Measurements from ENCODE around the gene COMMD9. TPM values are rescaled to one million over a fixed set of nuclear protein-coding genes. Genes with fewer than 3 reads are reported as not detected.
"Not testable (repeated sequence)": the region's sequence is repeated elsewhere in the genome, so short reads cannot be mapped to it uniquely, and the experiment has no call there.

The COMMD9 gene
- polyA plus RNA-seq: 10 to 100 TPM; 22.2 to 45.5 (median 40.8) TPM

DNA sequence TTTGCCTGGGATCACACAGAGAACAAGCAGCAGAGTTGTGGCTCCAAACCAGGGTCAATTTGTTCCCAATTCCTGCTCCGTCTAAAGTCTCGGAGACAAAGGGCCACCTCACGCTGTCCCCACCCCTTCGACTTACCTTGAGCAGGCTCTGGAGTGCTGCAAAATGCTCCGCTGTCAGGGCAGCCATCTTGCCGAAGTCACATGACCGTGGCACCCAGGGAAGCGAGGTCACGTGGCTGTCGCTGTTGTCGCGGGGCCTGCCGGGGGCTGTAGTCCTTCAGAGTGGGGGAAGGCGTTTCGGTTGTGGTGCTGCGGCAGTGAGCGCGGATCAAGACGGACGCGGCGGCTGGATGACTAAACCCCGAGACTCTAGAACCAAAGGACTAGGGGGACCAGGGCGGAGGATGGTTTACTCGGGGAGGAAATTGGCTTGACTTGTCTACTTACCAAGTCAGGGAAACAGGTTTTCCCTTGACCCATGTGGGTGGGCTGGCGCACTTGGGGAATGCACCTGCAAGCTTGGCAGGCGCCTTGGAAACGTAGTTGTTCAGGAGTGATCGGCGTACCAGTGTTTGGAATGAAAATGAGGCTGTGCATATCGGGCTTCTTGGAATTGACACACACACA, at the start of gene COMMD9:
COMMD9 (minus strand) TSS at position 199 of the 627 bp plus-strand sequence; CDS start at position 187, 12 bp downstream.
- WGBS, 3 donors: 1% methylated on average over 31 of the region's 31 CpGs
- no peak within 1 kb of the TSS for H3K27ac ChIP-seq (ENCODE audit: low read depth, low read length)

DNA sequence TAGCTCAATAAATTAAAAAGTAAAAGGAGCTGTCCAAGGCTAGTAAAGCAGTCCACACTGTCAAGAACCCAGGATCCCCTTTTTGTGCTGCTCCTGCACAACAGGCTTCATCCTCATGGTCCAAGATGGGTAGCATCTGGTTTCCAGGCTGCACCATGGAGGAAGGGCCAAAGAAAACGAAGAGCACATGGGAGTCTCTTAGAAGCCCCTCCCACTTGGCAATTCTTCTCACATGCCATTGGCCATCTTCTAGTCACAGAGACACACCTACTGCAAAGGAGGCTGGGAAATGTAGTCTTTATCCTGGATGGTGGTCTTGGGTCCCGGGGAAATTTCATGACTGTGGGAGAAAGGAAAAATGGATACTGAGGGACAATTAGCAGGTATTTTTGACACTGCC, 44.7 kb upstream of the COMMD9 start:
- no peak overlapping the region for H3K27ac ChIP-seq (ENCODE audit: low read depth, low read length)
- WGBS, 3 donors: 57 to 87% (median 72%) methylated on average over 2 of the region's 2 CpGs

DNA sequence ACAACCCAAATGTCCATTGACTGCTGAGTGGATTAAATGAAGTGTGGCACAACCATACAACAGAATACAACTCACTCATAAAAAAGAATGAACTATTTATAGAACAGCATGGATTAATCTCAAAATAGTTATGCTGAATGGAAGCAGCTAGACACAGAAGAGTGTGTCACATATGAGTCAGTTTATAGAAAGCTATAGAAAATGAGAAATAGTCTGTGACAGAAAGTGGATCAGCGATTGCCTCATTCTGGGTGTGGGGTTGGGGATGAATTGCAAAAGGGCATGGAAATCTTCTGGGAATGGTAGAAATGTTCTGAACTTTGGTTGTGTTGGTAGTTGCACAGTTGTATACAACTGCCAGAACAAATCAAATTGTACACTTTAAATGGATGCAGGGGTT, 44.2 kb upstream of the COMMD9 start:
- 88 to 95% (median 93%) methylated on average over 1 of the region's 1 CpG for WGBS, 3 donors
- H3K27ac ChIP-seq (ENCODE audit: low read depth, low read length): no peak overlapping the region

DNA sequence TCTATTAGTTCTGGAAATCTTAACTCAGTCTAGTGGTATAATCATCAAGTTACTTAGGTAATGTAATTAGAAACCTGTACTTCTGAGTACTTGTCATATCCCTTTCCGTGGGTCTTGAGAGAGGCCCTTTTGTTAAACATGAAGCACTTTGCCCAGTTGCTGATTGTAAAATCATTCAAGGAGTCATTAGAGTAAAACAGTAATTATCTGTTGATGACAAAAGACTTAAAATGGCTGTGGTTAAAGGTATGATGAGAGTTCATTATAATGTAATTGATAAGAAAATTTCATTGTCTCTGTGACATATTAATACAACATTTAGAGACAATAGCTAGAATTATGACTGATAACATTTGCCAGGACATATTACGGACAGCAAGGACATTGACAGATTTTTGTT, 41.2 kb upstream of the COMMD9 start:
- H3K27ac ChIP-seq (ENCODE audit: low read depth, low read length): no peak overlapping the region
- WGBS, 3 donors: 88 to 97% (median 90%) methylated on average over 2 of the region's 2 CpGs

DNA sequence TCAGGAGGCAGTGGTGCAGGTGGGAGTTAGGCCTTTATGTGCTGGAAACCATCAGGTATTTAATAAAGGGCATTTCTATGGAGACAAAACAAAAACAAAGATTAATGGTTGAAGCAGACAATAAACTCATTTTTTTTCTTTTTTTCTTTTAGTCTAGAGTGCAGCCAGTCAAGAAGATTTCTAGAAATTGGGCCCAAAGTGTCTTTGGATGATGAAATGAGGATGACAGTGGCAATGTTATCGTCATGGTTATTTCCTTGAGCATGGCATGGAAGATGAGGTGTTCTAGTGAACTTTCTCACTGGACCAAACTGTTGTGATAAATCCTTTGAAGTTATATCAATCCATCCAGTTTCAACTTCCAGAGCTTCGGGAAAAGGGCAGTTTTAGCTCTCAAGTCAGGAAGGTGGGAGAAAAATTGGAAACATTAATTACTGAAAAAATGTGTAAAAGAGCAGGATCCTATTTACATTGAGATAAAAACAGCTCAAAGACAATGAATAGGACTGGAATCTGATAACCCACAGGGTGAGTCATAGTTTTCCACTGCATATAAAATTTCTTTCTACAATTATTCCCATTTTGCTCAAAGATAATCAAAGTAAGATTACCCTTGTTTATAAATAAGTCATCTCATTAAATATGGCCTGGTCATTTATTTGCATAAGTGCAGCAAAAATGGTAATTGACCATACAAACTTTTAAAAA, 39.9 kb upstream of the COMMD9 start:
- H3K27ac ChIP-seq (ENCODE audit: low read depth, low read length): no peak overlapping the region
- WGBS, 3 donors: 56 to 79% (median 79%) methylated on average over 2 of the region's 2 CpGs

DNA sequence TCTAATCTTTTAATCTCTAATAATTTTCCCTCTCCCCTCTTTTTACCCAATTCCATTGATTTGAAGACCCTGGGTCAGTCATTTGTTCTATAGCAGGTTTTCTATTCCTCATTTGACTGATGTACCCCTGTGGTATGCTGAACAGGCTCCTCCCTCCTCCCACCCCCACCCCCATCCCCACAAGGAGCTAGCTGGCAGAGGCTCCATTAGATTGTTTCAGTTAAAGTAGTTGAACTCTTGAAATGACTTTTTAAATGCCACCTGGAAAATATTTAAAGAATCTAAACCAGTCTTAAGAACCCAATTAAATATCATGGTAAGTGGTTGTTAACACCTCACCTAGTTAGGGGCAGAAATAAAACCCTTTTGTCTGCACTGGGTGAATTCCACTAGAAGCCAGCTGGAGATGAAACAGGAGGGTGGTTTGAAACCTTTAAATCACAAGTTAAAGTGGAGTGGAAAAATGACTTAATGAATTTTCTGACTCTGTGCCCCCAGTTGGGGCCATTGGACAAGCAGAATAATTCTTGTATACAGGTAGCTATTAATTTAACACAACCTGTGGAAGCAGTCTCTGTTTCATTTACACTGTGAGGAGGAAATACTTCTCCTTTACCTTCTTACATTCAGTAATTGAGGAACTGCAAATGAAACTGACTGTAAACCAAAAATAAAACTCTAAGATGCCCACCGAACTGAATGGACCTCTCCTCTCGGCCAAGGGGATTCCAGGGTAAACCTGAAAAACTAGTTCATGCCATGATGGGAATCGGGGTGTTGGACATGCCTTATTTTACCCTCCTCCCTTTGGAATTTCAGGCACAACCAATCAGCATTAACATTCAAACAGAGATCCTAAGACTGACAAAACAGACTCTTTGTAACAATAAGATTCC, 37.5 kb upstream of the COMMD9 start:
- 42 to 67% (median 56%) methylated on average over 3 of the region's 3 CpGs for WGBS, 3 donors
- no peak overlapping the region for H3K27ac ChIP-seq (ENCODE audit: low read depth, low read length)

DNA sequence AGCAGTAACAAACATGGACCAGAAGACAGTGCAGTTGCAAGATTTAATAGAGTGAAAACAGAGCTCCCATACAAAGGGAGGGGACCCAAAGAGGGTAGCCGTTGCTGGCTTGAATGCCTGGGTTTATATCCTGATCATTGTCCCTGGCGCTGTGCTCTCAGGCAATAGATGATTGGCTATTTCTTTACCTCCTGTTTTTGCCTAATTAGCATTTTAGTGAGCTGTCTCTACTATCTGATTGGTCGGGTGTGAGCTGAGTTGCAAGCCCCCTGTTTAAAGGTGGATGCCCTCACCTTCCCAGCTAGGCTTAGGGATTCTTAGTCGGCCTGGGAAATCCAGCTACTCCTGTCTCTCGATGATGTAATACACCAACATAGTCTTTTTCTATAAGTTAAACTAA, 36.2 kb upstream of the COMMD9 start:
- 76 to 87% (median 87%) methylated on average over 5 of the region's 5 CpGs for WGBS, 3 donors
- not testable (repeated sequence) for H3K27ac ChIP-seq (ENCODE audit: low read depth, low read length)

DNA sequence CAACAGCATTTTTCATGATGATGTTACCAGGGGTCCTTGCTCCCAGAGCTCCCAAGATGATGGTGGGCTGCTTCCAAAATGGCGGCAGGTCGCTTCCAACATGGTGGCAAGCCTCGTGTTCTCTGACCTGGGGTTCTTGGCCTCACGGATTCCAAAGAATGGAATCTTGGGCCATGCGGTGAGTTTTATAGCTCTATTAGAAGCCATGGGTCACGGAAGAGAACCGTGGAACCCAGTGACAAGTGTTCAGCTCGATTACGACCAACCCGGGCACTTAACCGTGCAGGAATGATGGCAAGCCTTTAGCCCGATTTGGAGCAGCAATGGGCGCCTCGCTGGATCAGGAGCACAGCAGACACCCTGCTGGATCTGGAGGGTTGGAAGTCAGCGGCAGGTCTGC, 35.7 kb upstream of the COMMD9 start:
- not testable (repeated sequence) for H3K27ac ChIP-seq (ENCODE audit: low read depth, low read length)
- 91 to 97% (median 94%) methylated on average over 15 of the region's 15 CpGs for WGBS, 3 donors

DNA sequence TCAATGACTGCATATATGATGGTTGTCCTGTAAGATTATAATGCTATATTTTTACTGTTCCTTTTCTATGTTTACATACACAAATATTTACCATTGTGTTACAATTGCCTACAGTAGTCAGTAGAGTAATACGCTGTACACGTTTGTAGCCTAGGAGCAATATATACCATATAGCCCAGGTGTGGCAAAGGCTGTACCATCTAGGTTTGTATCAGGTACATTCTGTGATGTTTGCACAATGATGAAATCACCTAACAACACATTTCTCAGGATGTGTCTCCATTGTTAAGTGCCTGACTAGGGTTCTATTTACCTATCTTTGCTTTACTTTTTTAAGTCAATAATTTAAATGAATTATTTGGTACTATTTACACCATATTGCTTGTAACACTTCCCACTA, 28.8 kb upstream of the COMMD9 start:
- WGBS, 3 donors: 19 to 57% (median 39%) methylated on average over 2 of the region's 2 CpGs
- no peak overlapping the region for H3K27ac ChIP-seq (ENCODE audit: low read depth, low read length)

DNA sequence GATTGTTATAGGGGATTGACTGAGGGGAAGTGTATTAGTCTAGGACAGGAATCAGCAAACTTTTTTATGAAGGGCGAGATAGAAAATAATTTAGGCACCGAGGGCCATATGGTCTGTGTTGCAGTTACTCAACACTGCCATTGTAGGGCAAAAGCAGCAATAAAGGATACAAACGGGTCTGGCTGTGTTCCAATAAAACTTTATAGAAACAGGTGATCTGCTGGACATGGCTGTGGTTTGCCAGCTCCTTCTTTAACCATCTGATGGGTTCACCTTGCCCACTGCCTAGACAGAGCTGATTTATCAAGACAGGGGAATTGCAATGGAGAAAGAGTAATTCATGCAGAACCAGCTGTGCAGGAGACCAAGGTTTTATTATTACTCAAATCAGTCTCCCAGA, 26.8 kb upstream of the COMMD9 start:
- 60 to 80% (median 69%) methylated on average over 3 of the region's 3 CpGs for WGBS, 3 donors

DNA sequence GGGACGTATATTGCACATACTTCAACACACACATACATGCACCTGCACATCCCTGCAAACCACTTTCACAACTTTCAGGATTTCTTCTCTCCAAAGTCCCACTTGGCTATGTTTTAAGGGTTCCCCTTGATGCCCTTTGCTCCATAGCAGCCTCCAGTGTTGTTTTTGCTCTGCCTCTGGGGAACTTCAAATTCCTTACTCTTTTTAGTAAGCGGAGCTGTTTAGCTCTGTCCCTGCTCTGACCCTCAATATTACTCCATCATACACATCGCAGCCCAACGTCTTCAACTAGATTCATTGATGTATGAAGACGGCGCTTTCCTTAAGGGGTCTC, 25.2 kb upstream of the COMMD9 start:
- WGBS, 3 donors: 57 to 60% (median 59%) methylated on average over 6 of the region's 6 CpGs
- H3K27ac ChIP-seq (ENCODE audit: low read depth, low read length): no peak overlapping the region

More for the DNA sequence above, 26.8 kb upstream of the COMMD9 start:
- no peak overlapping the region for H3K27ac ChIP-seq (ENCODE audit: low read depth, low read length)

DNA sequence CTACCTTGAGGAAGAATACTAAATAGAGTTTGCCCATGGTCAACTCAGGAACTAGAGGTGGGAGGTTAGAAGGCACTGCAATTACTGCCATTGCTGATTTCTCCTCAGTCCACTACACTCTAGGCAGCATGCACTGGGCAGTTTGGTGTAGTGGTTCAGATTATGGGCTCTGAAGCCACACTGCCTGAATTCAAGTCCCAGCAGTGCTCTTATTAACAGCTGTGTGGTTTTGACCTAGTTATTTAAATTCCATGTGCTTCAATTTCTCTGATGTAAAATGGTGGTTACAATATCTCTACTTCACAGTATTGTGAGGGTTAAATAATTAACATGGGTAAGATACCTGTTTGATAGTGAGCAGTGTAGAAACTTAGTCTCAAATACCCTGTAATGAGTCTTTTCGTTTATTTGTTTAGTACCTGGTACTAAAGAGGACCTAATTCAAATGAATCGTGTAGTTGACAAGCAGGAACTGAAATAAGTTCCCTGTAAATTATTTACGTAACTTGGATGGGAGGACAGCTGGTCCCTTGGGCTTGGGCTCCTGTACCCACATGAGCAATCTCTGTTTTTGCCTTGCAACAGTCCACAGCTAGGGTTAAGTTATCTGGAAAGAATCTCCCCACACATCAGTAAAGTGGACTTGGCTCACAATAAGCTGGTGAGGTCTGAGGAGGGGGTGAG, 24.7 kb upstream of the COMMD9 start:
- no peak overlapping the region for H3K27ac ChIP-seq (ENCODE audit: low read depth, low read length)
- WGBS, 3 donors: 23 to 52% (median 48%) methylated on average over 3 of the region's 3 CpGs

DNA sequence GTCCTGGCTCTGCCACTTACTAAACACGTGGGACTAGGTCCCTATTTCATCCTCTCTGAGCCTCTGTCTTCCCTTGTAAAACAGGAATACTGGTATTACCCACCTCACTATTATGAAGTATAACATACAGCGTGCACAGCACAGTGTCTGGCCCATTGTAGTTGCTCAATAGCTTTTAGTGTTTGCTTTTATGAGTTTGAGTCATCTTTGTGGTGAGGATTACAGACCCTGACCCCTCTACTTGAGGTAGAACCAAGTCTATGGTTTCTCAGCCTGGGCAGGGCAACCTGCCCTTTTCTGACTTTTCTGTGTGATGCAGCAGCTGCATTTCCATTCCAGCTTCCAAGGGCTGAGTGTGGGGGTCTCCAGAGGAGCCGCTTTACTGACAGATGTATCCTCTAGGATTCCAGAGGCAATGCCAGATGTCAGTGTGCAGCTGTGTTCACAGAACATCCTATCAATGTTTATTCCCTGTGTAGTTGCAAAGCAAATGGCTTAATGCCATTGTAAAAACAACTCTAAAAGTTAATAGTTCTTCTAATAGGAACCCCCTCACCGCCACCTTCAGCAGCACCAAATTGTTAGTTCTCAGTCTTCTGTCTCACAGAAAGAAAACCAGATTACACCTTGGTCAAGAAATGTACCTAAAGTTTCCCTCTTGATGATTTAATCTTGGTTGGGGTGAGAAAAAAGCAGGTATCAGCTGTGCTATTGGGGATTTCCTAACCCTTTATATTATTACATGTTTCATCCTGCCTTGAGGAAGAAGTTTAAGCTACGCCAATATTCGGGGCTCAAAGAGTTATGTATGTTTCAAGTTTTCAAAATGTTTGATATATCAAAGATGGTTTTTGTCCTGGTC, 23.6 kb upstream of the COMMD9 start:
- H3K27ac ChIP-seq (ENCODE audit: low read depth, low read length): no peak overlapping the region
- WGBS, 3 donors: 63 to 69% (median 66%) methylated on average over 6 of the region's 6 CpGs

DNA sequence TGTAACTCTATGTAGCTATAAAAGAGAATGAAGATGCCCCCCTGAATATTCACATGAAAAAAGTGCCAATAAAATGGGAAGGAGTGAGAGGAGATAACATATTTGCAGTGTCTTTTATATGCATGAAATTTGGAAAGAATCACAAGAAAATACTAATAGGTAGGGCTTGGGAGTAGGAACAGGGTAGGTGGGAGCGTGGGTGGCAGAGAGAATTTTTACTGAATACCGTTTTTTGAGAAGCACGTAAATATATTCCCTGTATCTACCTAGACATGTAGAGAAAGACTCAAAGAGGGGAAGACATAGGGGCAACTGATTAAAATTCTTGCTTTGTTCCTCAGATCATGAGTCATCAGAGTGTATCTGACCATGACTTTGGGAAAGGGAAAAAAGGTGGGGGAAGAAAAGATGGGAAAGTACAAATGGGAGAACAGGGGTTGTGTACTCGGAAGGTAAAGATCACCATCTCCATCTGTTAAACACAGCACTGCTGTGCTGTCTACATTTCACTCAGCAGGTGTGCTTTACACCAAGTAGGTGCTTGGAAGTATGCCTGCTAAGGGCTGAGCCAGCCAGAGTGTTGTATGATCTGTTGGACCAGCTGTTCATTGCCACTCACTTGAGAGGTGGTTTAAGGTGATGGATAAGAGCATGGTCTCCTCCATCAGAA, 22.8 kb upstream of the COMMD9 start:
- no peak overlapping the region for H3K27ac ChIP-seq (ENCODE audit: low read depth, low read length)
- 84 to 93% (median 89%) methylated on average over 4 of the region's 4 CpGs for WGBS, 3 donors

DNA sequence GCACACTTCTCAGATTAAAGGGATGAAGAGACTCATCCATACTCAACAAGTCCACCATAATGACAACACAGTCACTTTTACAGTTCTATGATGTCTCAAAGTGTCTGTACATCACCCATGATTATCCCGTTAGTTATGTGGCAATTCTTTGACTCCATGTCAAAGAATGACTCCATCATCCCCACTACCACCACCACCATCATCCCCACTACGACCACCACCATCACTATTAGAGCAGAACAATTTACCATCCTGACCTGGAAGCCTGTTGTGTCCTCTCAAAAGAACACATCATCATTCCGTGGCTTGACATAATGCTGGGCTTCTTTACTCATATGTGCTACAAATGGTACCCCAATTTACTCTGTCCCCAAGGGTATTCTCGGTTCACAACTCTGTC, 20.6 kb upstream of the COMMD9 start:
- WGBS, 3 donors: 79 to 91% (median 91%) methylated on average over 4 of the region's 4 CpGs
- no peak overlapping the region for H3K27ac ChIP-seq (ENCODE audit: low read depth, low read length)

DNA sequence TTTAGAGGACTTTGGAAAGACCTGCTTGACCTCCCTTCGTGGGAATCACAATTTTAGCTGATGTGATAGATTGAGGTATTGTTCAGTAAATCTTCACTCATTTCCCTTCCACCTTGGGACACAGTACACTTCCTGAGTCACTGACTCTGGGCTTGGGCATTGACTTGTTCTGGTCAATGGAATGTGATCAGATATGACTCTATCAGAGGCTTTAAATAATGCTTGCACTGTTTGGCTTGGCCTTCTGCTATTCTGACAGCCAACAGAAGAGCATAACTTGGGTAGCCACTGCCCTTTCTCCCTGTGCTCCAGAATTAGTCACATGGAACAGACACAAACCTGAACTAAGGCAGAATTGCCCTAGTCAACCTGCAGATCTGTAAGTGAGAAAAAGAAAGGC, 19.4 kb upstream of the COMMD9 start:
- 22 to 66% (median 58%) methylated on average over 1 of the region's 1 CpG for WGBS, 3 donors

DNA sequence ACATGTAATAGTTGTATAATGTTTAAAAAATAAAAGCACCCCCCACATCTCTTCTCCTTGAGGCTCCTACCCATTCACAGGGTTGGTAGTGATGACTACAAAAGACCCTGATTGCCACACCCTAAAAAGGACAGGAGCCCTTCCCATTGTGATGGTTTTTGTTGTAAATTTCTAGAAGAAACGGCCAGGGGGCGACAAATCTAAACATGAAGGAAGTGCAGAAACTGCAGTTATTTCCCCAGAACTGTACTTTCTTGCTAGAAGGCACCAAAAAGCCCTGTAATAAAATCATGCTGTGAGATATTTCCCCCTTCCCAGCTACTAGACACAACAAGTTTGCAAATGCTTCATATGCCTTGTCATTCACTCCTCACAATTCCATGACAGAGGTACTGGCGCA, 17.7 kb upstream of the COMMD9 start:
- 38 to 45% (median 43%) methylated on average over 3 of the region's 3 CpGs for WGBS, 3 donors

More for the DNA sequence above, 19.4 kb upstream of the COMMD9 start:
- H3K27ac ChIP-seq (ENCODE audit: low read depth, low read length): no peak overlapping the region

More for the DNA sequence above, 17.7 kb upstream of the COMMD9 start:
- H3K27ac ChIP-seq (ENCODE audit: low read depth, low read length): no peak overlapping the region

Data from adipose tissue (tissue), 3 donors.